ENCODE measurements around the gene SCAF11. TPM values are rescaled to one million over a fixed set of nuclear protein-coding genes. Genes with fewer than 3 reads are reported as not detected.
A peak's percentile ranks its signal among the peaks of the same experiment; 100 is the strongest.

Gene SCAF11
- total RNA-seq, 1 donor from 2014 or later, result 128 TPM

DNA sequence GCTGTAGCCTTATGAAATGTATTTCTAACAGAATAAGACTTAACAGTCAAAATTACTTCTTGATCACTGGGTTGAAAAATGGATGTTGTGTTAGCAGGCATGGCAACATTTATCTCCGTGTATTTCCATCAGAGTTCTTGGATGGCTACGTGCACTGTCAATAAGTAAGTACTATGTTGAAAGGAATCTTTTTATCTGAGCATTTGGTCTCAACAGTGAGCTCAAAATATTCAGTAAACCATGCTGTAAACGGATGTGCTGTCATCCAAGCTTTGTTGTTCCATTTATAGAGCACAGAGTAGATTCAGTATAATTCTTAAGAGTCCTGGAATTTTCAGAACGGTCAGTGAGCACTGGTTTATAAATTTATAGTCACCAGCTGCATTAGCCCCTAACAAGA is 15.5 kb downstream of the SCAF11 start:
- H3K27me3 Mint-ChIP-seq (ENCODE audit: low read depth), result no peaks in the 10 kb centered on the region
- peaks cover 10% of the 10 kb centered on the region for H3K9me3 Mint-ChIP-seq
- no peak overlapping the region for H3K4me3 Mint-ChIP-seq (ENCODE audit: low read depth)
- intact Hi-C loops (cut with micrococcal nuclease), result no loop called here
- H3K4me1 Mint-ChIP-seq (ENCODE audit: low read depth), result peaks cover 66% of the 10 kb centered on the region
- H3K27ac Mint-ChIP-seq, result no peak overlapping the region
- H3K36me3 Mint-ChIP-seq (ENCODE audit: low read depth), result peaks cover 60% of the 10 kb centered on the region
- DNase-seq (ENCODE audit: low spot score), result no peak

GRCh38 chr12:45974171-45974719 is 16.1 kb downstream of the SCAF11 start:
- no peak for DNase-seq (ENCODE audit: low spot score)
- no peaks in the 10 kb centered on the region for H3K27me3 Mint-ChIP-seq (ENCODE audit: low read depth)
- peaks cover 64% of the 10 kb centered on the region for H3K36me3 Mint-ChIP-seq (ENCODE audit: low read depth)
- peaks cover 10% of the 10 kb centered on the region for H3K9me3 Mint-ChIP-seq
- intact Hi-C loops (cut with micrococcal nuclease), result no loop called here
- no peak overlapping the region for H3K4me3 Mint-ChIP-seq (ENCODE audit: low read depth)
- H3K4me1 Mint-ChIP-seq (ENCODE audit: low read depth), result peaks cover 62% of the 10 kb centered on the region
- H3K27ac Mint-ChIP-seq, result no peak overlapping the region

DNA sequence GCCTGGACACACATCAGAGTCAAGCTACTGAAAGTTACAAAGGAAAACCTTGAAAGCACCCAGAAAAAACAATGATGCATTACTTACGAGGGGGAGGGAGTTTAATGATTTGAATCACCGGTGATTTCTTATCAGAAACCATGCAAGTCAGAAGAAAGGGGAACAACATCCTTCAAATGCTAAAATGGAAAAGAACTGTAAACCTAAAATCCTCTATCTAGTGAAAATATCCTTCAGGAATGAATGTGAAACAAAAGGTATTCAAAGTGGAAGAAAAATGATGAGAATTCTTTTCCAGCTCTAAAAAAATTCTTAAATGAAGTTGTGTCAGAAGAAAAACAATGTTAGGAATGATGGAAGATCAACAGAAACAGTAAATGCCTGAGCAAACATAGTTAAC is 16.8 kb downstream of the SCAF11 start:
- peak overlapping the region; percentile 51 for H3K27ac Mint-ChIP-seq
- peaks cover 64% of the 10 kb centered on the region for H3K36me3 Mint-ChIP-seq (ENCODE audit: low read depth)
- intact Hi-C loops (cut with micrococcal nuclease), result no loop called here
- peaks cover 10% of the 10 kb centered on the region for H3K9me3 Mint-ChIP-seq
- peaks cover 59% of the 10 kb centered on the region for H3K4me1 Mint-ChIP-seq (ENCODE audit: low read depth)
- no peaks in the 10 kb centered on the region for H3K27me3 Mint-ChIP-seq (ENCODE audit: low read depth)
- DNase-seq (ENCODE audit: low spot score), result no peak
- no peak overlapping the region for H3K4me3 Mint-ChIP-seq (ENCODE audit: low read depth)

- Mint-ChIP-seq H3K4me1 (ENCODE audit: low read depth) (peaks cover 46% of the 10 kb centered on the region), H3K27ac (no peak overlapping the region), H3K36me3 (ENCODE audit: low read depth) (peaks cover 59% of the 10 kb centered on the region), H3K4me3 (ENCODE audit: low read depth) (no peak overlapping the region), H3K9me3 (peaks cover 10% of the 10 kb centered on the region), H3K27me3 (ENCODE audit: low read depth) (no peaks in the 10 kb centered on the region)
- no peak for DNase-seq (ENCODE audit: low spot score)
- intact Hi-C loops (cut with micrococcal nuclease), result no loop called here
These were observed 20.0 kb downstream of the SCAF11 start for GRCh38 chr12:45970391-45970790.

DNA sequence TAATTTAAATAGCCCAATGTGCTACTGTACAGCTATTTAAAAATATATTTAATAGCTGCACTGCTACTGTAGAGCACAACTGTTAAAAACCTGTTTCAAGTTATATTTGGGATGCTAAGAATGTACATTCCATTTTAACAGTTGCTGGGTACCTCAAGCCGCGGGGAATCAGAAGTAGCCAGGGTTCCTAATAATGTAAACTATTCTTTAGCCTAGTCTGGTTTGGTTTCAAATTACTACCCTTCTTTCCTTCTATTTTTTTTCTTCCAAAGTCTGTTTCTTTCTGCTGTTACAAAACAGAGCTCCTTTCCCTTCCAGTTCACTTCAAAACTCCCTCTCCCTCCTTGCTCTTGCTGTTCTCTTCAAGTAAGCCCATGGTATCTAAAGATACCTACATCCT is 21.3 kb downstream of the SCAF11 start:
- Mint-ChIP-seq H3K9me3 (peaks cover 10% of the 10 kb centered on the region), H3K27me3 (ENCODE audit: low read depth) (no peaks in the 10 kb centered on the region), H3K4me1 (ENCODE audit: low read depth) (peaks cover 40% of the 10 kb centered on the region), H3K36me3 (ENCODE audit: low read depth) (peaks cover 60% of the 10 kb centered on the region), H3K4me3 (ENCODE audit: low read depth) (no peak overlapping the region), H3K27ac (no peak overlapping the region)
- no peak for DNase-seq (ENCODE audit: low spot score)
- intact Hi-C loops (cut with micrococcal nuclease), result no loop called here

DNA sequence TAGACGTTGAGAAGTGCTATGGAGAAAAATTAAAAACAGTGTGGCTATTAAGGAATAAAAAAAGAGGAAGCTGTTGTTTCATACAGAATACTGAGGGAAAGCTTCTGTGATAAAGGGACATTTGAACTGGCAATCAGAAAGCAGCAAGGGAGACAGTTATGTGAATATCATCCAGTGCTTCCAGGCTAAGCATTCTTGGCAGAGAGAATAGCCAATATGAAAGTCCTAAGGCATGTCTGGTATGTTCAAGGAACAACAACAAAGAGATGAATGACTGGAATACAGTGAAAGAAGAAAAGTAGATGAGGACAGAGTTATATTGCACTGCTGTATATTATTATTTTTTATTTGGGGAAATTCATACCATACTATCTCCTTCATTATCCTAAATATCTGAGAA is 23.9 kb downstream of the SCAF11 start:
- Mint-ChIP-seq H3K36me3 (ENCODE audit: low read depth) (peaks cover 67% of the 10 kb centered on the region), H3K27ac (no peak overlapping the region), H3K4me1 (ENCODE audit: low read depth) (peaks cover 23% of the 10 kb centered on the region), H3K4me3 (ENCODE audit: low read depth) (no peak overlapping the region), H3K27me3 (ENCODE audit: low read depth) (no peaks in the 10 kb centered on the region), H3K9me3 (peaks cover 5% of the 10 kb centered on the region)
- no peak for DNase-seq (ENCODE audit: low spot score)
- intact Hi-C loops (cut with micrococcal nuclease), result no loop called here

- H3K36me3 Mint-ChIP-seq (ENCODE audit: low read depth), result peaks cover 67% of the 10 kb centered on the region
- H3K27me3 Mint-ChIP-seq (ENCODE audit: low read depth), result no peaks in the 10 kb centered on the region
- DNase-seq (ENCODE audit: low spot score), result no peak
- no peak overlapping the region for H3K27ac Mint-ChIP-seq
- H3K4me3 Mint-ChIP-seq (ENCODE audit: low read depth), result no peak overlapping the region
- intact Hi-C loops (cut with micrococcal nuclease), result no loop called here
- H3K9me3 Mint-ChIP-seq, result peaks cover 5% of the 10 kb centered on the region
- H3K4me1 Mint-ChIP-seq (ENCODE audit: low read depth), result peaks cover 11% of the 10 kb centered on the region
These were observed 27.6 kb downstream of the SCAF11 start for GRCh38 chr12:45962553-45963325.

DNA sequence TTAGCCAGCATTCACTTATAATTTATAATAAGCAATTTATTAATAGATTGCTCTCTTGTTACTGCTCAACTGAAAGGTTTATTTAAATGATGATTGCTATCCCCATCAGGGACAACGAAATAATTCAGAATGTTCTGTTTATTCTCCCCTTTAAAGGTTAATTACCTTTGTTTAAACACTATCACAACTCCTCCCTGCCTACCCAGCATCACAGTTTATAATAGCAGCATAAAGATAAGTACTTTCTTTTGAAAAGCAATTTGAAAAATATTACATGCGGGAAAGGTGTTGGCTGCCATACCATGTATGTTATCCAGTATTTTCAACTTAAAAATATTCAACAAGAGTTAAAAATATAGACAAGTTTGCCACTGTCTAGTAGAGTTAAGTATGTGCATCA is 30.6 kb downstream of the SCAF11 start:
- DNase-seq (ENCODE audit: low spot score), result no peak
- no peak overlapping the region for H3K27ac Mint-ChIP-seq
- H3K36me3 Mint-ChIP-seq (ENCODE audit: low read depth), result peaks cover 57% of the 10 kb centered on the region
- no peak overlapping the region for H3K4me3 Mint-ChIP-seq (ENCODE audit: low read depth)
- peaks cover 5% of the 10 kb centered on the region for H3K9me3 Mint-ChIP-seq
- intact Hi-C loops (cut with micrococcal nuclease), result no loop called here
- peaks cover 1% of the 10 kb centered on the region for H3K4me1 Mint-ChIP-seq (ENCODE audit: low read depth)
- no peaks in the 10 kb centered on the region for H3K27me3 Mint-ChIP-seq (ENCODE audit: low read depth)

DNA sequence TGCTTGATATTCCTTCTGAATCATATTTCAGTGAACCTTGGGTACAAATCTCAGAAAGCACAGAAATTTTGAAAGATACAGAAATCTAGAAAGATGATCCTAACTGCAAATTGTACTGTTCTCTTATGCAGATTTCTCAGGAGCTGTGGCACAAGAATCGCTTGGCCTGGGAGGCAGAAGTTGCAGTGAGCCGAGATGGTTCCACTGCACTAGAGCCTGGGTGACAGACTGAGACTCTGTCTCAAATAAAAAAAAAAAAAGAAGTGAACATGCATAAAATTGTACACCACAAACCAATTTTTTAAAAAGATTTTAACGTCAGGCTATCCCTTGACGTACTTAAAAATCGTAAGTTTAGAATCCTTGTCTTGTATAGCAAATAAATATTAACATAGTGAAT is 31.3 kb downstream of the SCAF11 start:
- Mint-ChIP-seq H3K4me3 (ENCODE audit: low read depth) (no peak overlapping the region), H3K36me3 (ENCODE audit: low read depth) (peaks cover 50% of the 10 kb centered on the region), H3K9me3 (peaks cover 5% of the 10 kb centered on the region), H3K27me3 (ENCODE audit: low read depth) (no peaks in the 10 kb centered on the region), H3K4me1 (ENCODE audit: low read depth) (no peaks in the 10 kb centered on the region), H3K27ac (no peak overlapping the region)
- intact Hi-C loops (cut with micrococcal nuclease), result no loop called here
- DNase-seq (ENCODE audit: low spot score), result no peak

DNA sequence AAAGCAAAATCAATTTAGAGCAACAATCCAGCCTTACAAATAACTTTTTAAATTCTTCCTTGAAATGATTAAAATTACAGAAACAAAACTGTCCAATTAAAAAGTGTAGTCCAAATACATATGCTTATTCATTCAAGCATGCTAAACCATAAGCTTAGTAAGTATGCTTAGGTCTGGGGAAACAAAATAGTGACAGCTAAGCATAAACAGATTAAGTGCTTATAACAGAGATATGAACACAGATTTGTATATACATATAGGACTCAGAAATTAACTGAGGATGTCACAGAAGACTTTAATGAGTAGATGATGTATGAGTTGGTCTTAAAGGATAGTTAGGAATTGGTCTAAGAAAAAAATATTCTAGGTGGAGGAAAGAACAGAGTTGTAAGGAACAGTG is 41.8 kb downstream of the SCAF11 start:
- Mint-ChIP-seq H3K27me3 (ENCODE audit: low read depth) (no peaks in the 10 kb centered on the region), H3K9me3 (no peaks in the 10 kb centered on the region), H3K27ac (no peak overlapping the region), H3K4me1 (ENCODE audit: low read depth) (no peaks in the 10 kb centered on the region), H3K4me3 (ENCODE audit: low read depth) (no peak overlapping the region), H3K36me3 (ENCODE audit: low read depth) (peaks cover 57% of the 10 kb centered on the region)
- no peak for DNase-seq (ENCODE audit: low spot score)
- intact Hi-C loops (cut with micrococcal nuclease), result no loop called here

GRCh38 chr12:45946435-45946834 is 43.9 kb downstream of the SCAF11 start:
- H3K4me1 Mint-ChIP-seq (ENCODE audit: low read depth), result no peaks in the 10 kb centered on the region
- H3K4me3 Mint-ChIP-seq (ENCODE audit: low read depth), result no peak overlapping the region
- no peaks in the 10 kb centered on the region for H3K9me3 Mint-ChIP-seq
- H3K27ac Mint-ChIP-seq, result no peak overlapping the region
- no peaks in the 10 kb centered on the region for H3K27me3 Mint-ChIP-seq (ENCODE audit: low read depth)
- peaks cover 76% of the 10 kb centered on the region for H3K36me3 Mint-ChIP-seq (ENCODE audit: low read depth)
- DNase-seq (ENCODE audit: low spot score), result no peak
- intact Hi-C loops (cut with micrococcal nuclease), result no loop called here

DNA sequence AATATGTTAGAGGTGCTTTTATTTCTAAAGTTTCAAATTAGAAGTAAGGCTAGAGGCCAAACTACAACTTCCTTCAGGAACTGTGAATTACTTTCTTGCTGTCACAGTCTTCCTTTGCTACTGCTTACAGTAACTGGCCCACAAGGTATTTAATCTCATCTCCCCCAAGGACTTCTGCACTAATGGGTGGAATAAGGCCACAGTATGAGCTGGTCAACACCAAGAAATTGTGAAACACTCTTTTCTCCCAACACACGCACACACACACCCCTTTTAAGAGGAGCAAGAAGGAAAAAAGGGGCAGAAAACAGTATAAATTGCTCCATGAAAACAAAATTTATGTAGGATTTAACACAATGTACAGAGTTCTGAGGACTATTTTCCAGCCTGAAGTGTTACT is 45.6 kb downstream of the SCAF11 start:
- Mint-ChIP-seq H3K9me3 (no peaks in the 10 kb centered on the region), H3K4me1 (ENCODE audit: low read depth) (no peaks in the 10 kb centered on the region), H3K4me3 (ENCODE audit: low read depth) (no peak overlapping the region), H3K27me3 (ENCODE audit: low read depth) (no peaks in the 10 kb centered on the region), H3K27ac (no peak overlapping the region), H3K36me3 (ENCODE audit: low read depth) (peaks cover 84% of the 10 kb centered on the region)
- intact Hi-C loops (cut with micrococcal nuclease), result no loop called here
- no peak for DNase-seq (ENCODE audit: low spot score)

DNA sequence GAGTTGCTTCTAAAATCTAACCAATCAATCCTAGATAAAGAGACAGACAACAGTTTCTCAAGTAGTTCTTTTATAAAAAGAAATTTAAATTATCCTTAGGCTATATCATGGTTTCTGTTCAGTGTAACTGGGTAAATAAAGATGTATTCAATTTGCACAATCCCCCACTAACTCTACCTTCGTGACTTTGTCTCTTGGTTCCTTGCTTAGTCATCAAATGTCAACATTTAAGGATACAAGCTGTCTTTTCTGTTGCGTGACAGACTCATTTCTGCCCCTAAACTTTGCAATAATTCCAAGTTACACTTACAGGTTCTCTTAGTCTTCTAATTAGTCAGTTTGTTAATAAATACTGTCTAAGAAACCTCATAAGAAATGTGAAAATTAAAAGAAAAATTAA is 50.6 kb downstream of the SCAF11 start:
- no peak overlapping the region for H3K27ac Mint-ChIP-seq
- DNase-seq (ENCODE audit: low spot score), result no peak
- intact Hi-C loops (cut with micrococcal nuclease), result no loop called here
- H3K27me3 Mint-ChIP-seq (ENCODE audit: low read depth), result no peaks in the 10 kb centered on the region
- H3K4me1 Mint-ChIP-seq (ENCODE audit: low read depth), result peaks cover 5% of the 10 kb centered on the region
- H3K9me3 Mint-ChIP-seq, result no peaks in the 10 kb centered on the region
- H3K4me3 Mint-ChIP-seq (ENCODE audit: low read depth), result no peak overlapping the region
- peaks cover 70% of the 10 kb centered on the region for H3K36me3 Mint-ChIP-seq (ENCODE audit: low read depth)
